Gastroesophageal sphincter (tissue), 3 donors: Measurements from ENCODE around the gene GRIK3.

Experiments
- CTCF ChIP-seq, 4 experiments: fragments of 200-600 bp in 2 of 4; fragments of 450-650 bp in 2 of 4; sonication (generic) in 1 of 4; IDR thresholded peaks; one replicate each; pipeline ENCODE4 v1.5.1; 2017 to 2019; ENCODE audit warnings: antibody characterized with exemption in 4 of 4, mild to moderate bottlenecking in 2 of 4, moderate library complexity in 2 of 4
- EP300 ChIP-seq: sonication (generic); formaldehyde crosslinking; IDR thresholded peaks from one replicate; pipeline ENCODE4 v1.6.1; 2017; ENCODE audit warnings: antibody characterized with exemption, mild to moderate bottlenecking
- POLR2A ChIP-seq, 2 donors: fragments of 450-650 bp; IDR thresholded peaks; one replicate each; pipeline ENCODE4 v1.6.1; 2017; ENCODE audit warnings: antibody characterized with exemption in 2 of 2, mild to moderate bottlenecking in 2 of 2, moderate library complexity in 1 of 2
- POLR2AphosphoS5 ChIP-seq: sonication (generic); formaldehyde crosslinking; IDR thresholded peaks from one replicate; pipeline ENCODE4 v1.6.1; 2017; ENCODE audit warnings: antibody characterized with exemption

GRCh38 chr1:36881068-36881405, 153.3 kb downstream of the GRIK3 start:
- TF ChIP-seq CTCF (IDR thresholded peaks at IDR 0.05) (no peak), POLR2A (IDR thresholded peaks at IDR 0.05) (no peak), EP300 (no peak), POLR2AphosphoS5 (no peak)
